HG02588 (cell line): ENCODE results near the gene ANKMY1.
"Not testable (repeated sequence)": the region's sequence is repeated elsewhere in the genome, so short reads cannot be mapped to it uniquely, and the experiment has no call there.

Experiments used
- ATAC-seq: cut with Tn5 transposase; IDR thresholded peaks from one replicate; pipeline ENCODE4 v1.9.1; 2021; ENCODE audit warnings: mild to moderate bottlenecking, moderate library complexity; ENCODE audit not compliant: unreplicated experiment

Gene ANKMY1

GRCh38 chr2:240556553-240557100 is 1.2 kb downstream of the ANKMY1 start:
- no peak for ATAC-seq

GRCh38 chr2:240555541-240556250 is 2.1 kb downstream of the ANKMY1 start:
- no peak for ATAC-seq

GRCh38 chr2:240554767-240555493 is 2.9 kb downstream of the ANKMY1 start:
- ATAC-seq, result no peak

- ATAC-seq, result no peak
These were observed 3.8 kb downstream of the ANKMY1 start for GRCh38 chr2:240553956-240554480.

GRCh38 chr2:240551811-240552210 is 6.0 kb downstream of the ANKMY1 start:
- no peak for ATAC-seq

GRCh38 chr2:240551288-240551687 is 6.5 kb downstream of the ANKMY1 start:
- no peak for ATAC-seq

- no peak for ATAC-seq
These were observed 17.9 kb downstream of the ANKMY1 start for GRCh38 chr2:240539906-240540305.

- not testable (repeated sequence) for ATAC-seq
These were observed 18.7 kb downstream of the ANKMY1 start for GRCh38 chr2:240539101-240539500.

- no peak for ATAC-seq
These were observed 19.6 kb downstream of the ANKMY1 start for GRCh38 chr2:240538031-240538780.

GRCh38 chr2:240532031-240532775 is 25.6 kb downstream of the ANKMY1 start:
- no peak for ATAC-seq

- no peak for ATAC-seq
These were observed 26.8 kb downstream of the ANKMY1 start for GRCh38 chr2:240531038-240531437.

- ATAC-seq, result no peak
These were observed 27.6 kb downstream of the ANKMY1 start for GRCh38 chr2:240530181-240530580.

- ATAC-seq, result no peak
These were observed 28.3 kb downstream of the ANKMY1 start for GRCh38 chr2:240529344-240529999.

- no peak for ATAC-seq
These were observed 29.3 kb downstream of the ANKMY1 start for GRCh38 chr2:240528406-240529040.

- no peak for ATAC-seq
These were observed 30.5 kb downstream of the ANKMY1 start for GRCh38 chr2:240527153-240527750.

- ATAC-seq, result no peak
These were observed 31.3 kb downstream of the ANKMY1 start for GRCh38 chr2:240526521-240526920.

GRCh38 chr2:240525802-240526201 is 32.0 kb downstream of the ANKMY1 start:
- ATAC-seq, result no peak

GRCh38 chr2:240524963-240525718 is 32.6 kb downstream of the ANKMY1 start:
- no peak for ATAC-seq
